Measurements from ENCODE around the gene GGA2.
"Not testable (repeated sequence)": the region's sequence is repeated elsewhere in the genome, so short reads cannot be mapped to it uniquely, and the experiment has no call there.

Gene GGA2, protein sequence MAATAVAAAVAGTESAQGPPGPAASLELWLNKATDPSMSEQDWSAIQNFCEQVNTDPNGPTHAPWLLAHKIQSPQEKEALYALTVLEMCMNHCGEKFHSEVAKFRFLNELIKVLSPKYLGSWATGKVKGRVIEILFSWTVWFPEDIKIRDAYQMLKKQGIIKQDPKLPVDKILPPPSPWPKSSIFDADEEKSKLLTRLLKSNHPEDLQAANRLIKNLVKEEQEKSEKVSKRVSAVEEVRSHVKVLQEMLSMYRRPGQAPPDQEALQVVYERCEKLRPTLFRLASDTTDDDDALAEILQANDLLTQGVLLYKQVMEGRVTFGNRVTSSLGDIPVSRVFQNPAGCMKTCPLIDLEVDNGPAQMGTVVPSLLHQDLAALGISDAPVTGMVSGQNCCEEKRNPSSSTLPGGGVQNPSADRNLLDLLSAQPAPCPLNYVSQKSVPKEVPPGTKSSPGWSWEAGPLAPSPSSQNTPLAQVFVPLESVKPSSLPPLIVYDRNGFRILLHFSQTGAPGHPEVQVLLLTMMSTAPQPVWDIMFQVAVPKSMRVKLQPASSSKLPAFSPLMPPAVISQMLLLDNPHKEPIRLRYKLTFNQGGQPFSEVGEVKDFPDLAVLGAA

DNA sequence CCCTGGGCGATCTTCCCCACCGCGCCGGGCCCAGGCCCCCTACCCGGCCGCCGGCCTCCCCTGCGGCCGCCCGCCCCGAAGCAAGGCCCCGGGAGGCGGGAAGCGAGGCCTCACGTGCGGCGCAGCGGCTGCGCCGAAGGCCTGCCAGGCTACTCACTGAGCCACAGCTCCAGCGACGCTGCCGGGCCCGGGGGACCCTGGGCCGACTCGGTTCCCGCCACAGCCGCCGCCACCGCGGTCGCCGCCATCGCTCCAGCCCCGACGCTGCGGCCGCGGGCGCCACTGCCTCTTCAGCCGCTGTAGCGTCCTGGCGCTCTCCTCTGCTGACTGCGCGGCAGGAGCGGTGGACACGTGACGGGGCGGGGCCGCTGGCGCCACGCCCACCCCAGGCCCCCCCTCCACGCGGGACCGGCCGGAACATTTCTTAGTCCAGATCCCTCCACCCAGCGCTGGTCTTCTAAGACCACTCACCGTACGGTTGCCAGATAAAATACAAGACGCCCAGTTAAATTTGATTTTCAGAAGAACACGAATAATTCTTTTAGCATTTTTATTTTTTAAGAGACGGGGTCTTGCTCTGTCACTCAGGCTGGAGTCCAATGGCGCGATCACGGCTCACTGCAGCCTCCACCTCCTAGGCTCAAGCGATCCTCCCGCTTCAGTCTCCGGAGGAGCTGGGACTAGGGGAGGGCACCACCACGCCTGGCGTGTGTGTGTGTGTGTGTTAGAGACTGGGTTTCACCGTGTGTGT, at the start of gene GGA2:
GGA2 (minus strand) TSS at position 331 of the 751 bp plus-strand sequence; CDS start at position 248, 83 bp downstream.
- peak within 1 kb of the TSS; percentile 87 for H3K27ac Mint-ChIP-seq
- H3K36me3 Mint-ChIP-seq, result peaks cover 31% of the 10 kb centered on the region

DNA sequence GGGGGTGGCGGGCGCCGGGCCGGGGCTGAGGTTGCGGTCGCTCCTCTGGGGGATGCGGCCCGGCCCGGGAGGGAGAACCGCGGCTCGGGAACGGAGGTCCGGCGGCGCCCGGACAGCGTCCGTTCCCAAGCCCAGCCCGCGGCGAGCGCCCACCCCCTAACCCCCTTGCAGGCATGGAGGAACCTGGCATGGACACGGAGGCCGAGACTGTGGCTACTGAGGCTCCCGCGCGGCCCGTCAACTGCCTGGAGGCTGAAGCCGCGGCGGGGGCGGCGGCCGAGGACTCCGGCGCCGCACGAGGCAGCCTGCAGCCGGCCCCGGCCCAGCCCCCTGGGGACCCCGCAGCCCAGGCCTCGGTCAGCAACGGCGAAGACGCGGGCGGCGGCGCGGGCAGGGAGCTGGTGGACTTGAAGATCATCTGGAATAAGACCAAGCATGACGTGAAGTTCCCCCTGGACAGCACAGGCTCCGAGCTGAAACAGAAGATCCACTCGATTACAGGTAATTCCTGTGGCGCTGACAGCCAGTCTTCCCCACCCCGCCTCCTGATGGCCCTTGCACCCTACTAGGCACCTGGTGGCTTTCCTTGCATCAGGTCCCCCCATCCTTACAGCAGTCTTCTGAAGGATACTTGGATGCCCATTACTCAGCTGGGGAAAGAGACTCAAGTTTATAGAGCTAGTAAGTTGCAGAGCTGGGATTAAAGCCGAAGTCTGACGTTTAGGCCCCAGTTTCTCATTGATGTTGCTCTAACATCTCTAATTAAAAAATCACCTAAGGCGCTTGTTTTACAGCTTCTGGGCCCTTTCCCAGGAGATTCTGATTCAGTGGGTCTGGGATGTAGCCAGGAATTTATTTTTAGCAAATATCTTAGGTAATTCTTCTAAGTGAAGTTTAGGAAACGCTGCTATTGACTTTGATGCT, 47.7 kb upstream of the GGA2 start:
- peaks cover 65% of the 10 kb centered on the region for H3K36me3 Mint-ChIP-seq
- peak; percentile 17 for ATAC-seq
- H3K9me3 Mint-ChIP-seq, result no peaks in the 10 kb centered on the region
- peak overlapping the region; percentile 87 for H3K4me3 Mint-ChIP-seq
- peaks cover 18% of the 10 kb centered on the region for H3K4me1 Mint-ChIP-seq
- peak in 1 of 2 donors; percentile 66 for DNase-seq (ENCODE audit: low spot score in 2 of 2)
- peak overlapping the region; percentile 94 for H3K27ac Mint-ChIP-seq

More for the DNA sequence above, at the start of gene GGA2:
- Mint-ChIP-seq H3K4me3 (peak within 1 kb of the TSS; percentile 95), H3K4me1 (peaks cover 50% of the 10 kb centered on the region), H3K9me3 (peaks cover 4% of the 10 kb centered on the region)
- ATAC-seq (peak; percentile 92), DNase-seq (ENCODE audit: low spot score in 2 of 2) (peak; percentile 64 to 88)

DNA sequence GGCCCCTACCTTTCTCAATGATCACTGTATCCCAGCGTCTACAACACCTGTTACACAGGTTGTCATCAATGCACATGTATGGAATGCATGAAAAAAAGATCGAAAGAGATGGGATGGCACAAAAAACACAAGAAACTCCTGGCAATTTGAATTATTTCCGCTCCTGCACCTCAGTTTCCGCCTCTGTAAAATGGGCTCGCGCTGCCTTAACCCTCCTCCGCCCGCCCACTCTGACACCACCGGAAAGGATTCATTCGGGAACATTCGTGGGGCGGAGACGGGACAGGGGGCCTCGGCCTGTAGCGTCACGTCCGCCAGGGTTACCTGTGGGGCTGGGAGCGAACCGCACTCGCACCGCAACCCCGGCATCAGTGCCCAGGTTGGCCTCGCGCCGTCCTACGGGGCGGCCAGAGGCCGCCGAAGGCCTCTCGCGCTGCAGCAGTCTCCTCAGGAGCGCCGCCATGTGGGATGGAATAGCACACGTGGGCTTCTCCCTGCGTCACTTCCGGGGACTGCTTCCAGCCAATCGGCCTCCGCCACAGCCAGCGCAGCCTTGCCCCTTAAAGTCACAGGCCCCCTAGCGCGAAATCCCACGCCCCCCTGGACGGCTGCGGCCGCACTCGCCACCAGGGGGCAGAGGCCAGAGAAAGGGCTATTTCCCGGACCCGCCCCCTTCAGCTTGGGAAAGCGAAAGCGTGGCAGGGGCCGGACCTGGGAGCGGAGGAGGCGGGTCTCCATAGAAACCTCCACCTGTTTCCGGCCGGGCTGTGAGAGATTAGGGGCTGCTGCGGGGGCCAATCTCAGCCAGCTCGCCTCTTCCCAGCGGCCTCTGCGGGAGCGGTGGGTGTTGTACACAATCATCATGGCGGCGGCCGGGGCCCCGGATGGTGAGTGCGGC, 46.8 kb upstream of the GGA2 start, which contains the start of the genes EARS2 and UBFD1:
EARS2 (minus strand) TSS at position 470 of the 898 bp plus-strand sequence; CDS start at position 463, 7 bp downstream.
UBFD1 (plus strand) TSS at position 847 of the 898 bp plus-strand sequence; CDS start at position 863, 16 bp downstream.
- DNase-seq (ENCODE audit: low spot score in 2 of 2) (peak; percentile 99 to 100), ATAC-seq (peak; percentile 95)
- peaks cover 58% of the 10 kb centered on the region for H3K36me3 Mint-ChIP-seq
- H3K9me3 Mint-ChIP-seq, result no peaks in the 10 kb centered on the region
- peaks cover 18% of the 10 kb centered on the region for H3K4me1 Mint-ChIP-seq
- peak within 1 kb of the TSS; percentile 94 for H3K27ac Mint-ChIP-seq
- peak within 1 kb of the TSS; percentile 87 for H3K4me3 Mint-ChIP-seq

DNA sequence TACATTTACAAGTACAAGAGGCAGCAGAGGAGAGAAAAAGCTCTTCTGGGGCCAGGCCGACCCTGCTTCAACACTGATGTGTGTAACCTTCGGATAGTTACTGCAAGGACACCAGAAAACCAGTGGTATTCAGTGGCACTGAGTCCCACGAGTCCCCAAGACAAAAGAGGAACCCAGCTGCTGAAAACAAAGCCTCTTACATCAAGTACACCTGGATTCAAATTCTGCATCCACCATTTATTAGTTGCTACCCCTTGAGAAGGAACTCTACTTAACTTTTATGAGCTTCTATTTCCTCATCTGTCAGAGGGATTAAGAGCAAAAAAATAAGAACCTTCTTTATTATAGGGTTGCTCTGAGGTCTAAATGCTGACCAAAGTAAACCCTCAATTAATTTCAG, 44.2 kb upstream of the GGA2 start:
- peaks cover 58% of the 10 kb centered on the region for H3K36me3 Mint-ChIP-seq
- H3K4me3 Mint-ChIP-seq, result no peak overlapping the region
- no peaks in the 10 kb centered on the region for H3K9me3 Mint-ChIP-seq
- peaks cover 18% of the 10 kb centered on the region for H3K4me1 Mint-ChIP-seq
- peak overlapping the region; percentile 43 for H3K27ac Mint-ChIP-seq
- ATAC-seq, result no peak
- no peak for DNase-seq (ENCODE audit: low spot score in 2 of 2)

DNA sequence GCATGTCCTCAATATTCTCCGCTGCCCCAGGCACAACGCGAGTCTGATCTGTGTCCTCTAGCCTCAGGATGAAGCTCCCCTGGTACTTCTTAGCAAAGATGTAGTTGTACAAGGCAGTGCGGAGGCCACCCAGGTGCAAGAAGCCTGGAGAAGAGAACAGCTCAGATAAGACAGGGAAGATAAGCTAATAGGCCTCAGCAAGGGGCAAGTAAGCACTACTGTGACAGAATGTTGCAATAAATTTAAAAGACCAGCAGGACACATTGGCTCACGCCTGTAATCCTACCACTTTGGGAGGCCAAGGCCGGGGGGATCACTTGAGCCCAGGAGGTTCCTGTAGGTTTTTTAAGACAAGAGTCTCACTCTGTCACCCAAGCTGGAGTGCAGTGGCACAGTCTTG, 41.9 kb upstream of the GGA2 start:
- DNase-seq (ENCODE audit: low spot score in 2 of 2) (no peak), ATAC-seq (no peak)
- Mint-ChIP-seq H3K4me3 (no peak overlapping the region), H3K9me3 (no peaks in the 10 kb centered on the region), H3K27ac (no peak overlapping the region), H3K36me3 (peaks cover 64% of the 10 kb centered on the region), H3K4me1 (peaks cover 11% of the 10 kb centered on the region)

DNA sequence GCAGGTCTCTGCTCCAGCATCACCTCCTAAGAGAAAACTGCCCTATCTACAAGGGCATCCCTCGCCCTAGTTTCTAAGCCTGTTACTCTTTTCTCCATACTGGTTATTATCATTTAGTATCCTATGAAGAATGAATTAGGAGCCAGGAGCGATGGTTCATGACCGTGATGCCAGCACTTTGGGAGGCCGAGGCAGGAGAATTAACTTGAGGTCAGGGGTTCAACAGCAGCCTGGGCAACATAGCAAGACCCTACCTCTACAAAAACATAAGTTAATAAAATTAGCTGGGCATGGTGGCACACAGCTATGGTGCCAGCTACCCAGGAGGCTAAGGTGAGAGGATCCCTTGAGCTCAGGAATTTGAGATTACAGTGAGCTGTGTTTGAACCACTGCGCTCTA, 39.6 kb upstream of the GGA2 start:
- Mint-ChIP-seq H3K9me3 (no peaks in the 10 kb centered on the region), H3K4me3 (no peak overlapping the region)
- ATAC-seq, result no peak

DNA sequence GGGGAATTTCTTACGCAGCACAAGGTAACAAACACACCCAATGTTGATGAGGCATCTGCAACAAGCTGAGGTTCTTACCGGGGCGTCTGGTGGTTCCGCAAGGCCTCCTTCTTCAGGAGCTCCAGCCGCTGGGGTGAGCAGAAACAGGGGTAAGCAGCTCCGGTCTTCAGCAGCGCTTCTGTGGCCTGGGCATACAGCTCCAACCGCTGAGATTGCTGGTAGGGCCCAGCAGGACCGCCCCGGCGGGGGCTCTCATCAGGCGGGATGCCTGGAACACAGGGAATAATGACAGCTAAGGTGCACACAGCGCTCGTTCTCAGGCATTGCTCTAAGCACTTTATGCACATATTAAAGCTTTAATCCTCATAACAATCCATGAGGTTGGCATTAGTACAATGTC, 34.1 kb upstream of the GGA2 start:
- ATAC-seq (no peak), DNase-seq (ENCODE audit: low spot score in 2 of 2) (no peak)
- no peak overlapping the region for H3K4me3 Mint-ChIP-seq
- no peaks in the 10 kb centered on the region for H3K4me1 Mint-ChIP-seq
- no peaks in the 10 kb centered on the region for H3K9me3 Mint-ChIP-seq
- H3K27ac Mint-ChIP-seq, result no peak overlapping the region
- H3K36me3 Mint-ChIP-seq, result peaks cover 95% of the 10 kb centered on the region

More for the DNA sequence above, 39.6 kb upstream of the GGA2 start:
- no peak for DNase-seq (ENCODE audit: low spot score in 2 of 2)
- Mint-ChIP-seq H3K36me3 (peaks cover 78% of the 10 kb centered on the region), H3K27ac (no peak overlapping the region), H3K4me1 (no peaks in the 10 kb centered on the region)

DNA sequence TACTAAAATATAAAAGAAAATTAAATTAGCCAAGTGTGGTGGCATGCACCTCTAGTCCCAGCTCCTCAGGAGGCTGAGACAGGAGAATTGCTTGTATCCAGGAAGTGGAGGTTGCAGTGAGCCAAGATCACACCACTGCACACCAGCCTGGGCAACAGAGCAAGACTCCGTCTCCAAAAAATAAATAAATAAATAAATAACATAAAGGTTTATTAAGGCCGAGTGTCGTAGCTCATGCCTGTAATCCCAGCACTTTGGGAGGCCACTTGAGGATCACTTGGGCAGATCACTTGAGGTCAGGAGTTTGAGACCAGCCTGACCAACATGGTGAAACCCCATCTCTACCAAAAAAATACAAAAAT, 30.5 kb upstream of the GGA2 start:
- H3K4me3 Mint-ChIP-seq, result not testable (repeated sequence)

DNA sequence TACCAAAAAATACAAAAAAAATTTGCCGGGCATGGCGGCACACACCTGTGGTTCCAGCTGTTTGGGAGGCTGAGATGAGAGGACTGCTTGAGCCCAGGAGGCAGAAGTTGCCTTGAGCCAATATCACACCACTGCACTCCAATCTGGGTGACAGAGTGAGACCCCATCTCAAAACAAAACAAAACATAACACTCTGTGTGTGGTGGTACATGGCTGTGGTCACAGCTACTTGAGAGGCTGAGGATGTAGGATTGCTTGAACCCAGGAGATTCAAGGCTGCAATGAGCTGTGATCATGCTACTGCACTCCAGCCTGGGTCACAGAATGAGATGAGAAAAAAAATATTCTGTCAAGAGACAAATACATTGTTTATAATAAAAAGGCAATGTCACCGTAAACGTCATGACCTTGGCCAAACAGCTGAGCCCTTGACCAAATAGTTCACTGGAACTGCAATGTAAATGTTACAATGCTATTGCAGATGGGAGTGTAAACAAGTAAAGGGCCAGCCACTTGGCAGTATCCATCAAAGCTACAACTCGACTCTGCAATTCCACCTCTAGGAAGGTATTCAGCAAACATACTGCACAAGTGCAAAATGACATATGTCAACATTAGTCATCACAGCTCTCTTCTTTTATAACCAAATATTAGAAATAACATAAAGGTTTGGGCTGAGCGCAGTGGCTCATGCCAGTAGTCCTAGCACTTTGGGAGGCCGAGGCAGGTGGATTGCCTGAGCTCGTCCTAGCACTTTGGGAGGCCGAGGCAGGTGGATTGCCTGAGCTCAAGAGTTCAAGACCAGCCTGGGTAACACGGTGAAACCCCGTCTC, 29.9 kb upstream of the GGA2 start:
- DNase-seq (ENCODE audit: low spot score in 2 of 2) (no peak), ATAC-seq (no peak)
- Mint-ChIP-seq H3K27ac (no peak overlapping the region), H3K4me1 (no peaks in the 10 kb centered on the region), H3K36me3 (peaks cover 83% of the 10 kb centered on the region), H3K4me3 (no peak overlapping the region), H3K9me3 (no peaks in the 10 kb centered on the region)

More for the DNA sequence above, 30.5 kb upstream of the GGA2 start:
- H3K36me3 Mint-ChIP-seq, result peaks cover 89% of the 10 kb centered on the region
- not testable (repeated sequence) for ATAC-seq; H3K9me3 Mint-ChIP-seq; H3K27ac Mint-ChIP-seq; H3K4me1 Mint-ChIP-seq; DNase-seq (ENCODE audit: low spot score in 2 of 2)

DNA sequence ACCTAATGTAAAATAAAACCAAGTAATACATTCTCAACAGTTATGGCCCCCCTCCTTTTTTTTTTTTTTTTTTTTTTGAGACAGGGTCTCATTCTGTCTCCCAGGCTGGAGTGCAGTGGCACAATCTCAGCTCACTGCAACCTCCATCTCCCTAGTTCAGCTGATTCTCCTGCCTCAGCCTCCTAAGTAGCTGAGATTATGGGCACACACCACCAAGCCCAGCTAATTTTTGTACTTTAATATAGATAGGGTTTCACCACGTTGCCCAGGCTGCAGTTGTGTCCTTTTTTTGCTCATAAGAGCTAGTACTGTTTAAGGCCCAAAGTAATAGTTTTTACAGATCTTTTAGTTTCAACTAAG, 28.6 kb upstream of the GGA2 start:
- ATAC-seq, result no peak
- DNase-seq (ENCODE audit: low spot score in 2 of 2), result no peak
- peaks cover 78% of the 10 kb centered on the region for H3K36me3 Mint-ChIP-seq
- no peaks in the 10 kb centered on the region for H3K9me3 Mint-ChIP-seq
- H3K4me3 Mint-ChIP-seq, result no peak overlapping the region
- peak overlapping the region; percentile 14 for H3K27ac Mint-ChIP-seq
- H3K4me1 Mint-ChIP-seq, result no peaks in the 10 kb centered on the region

DNA sequence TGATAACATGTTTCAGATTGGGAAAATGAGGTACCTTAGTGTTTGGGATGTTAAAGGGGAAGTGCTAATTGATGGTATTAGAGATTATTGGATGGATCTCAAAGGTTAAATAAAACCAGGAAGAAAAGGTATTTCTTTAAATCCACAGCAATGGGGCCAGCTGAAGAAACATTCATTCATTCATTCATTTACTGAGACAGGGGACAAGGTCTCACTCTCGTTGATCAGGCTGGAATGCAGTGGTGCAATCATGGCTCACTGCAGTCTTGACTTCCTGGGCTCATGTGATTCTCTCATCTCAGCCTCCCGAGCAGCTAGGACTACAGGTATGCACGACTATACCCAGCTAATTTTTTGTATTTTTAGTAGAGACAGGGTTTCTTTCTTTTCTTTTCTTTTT, 27.1 kb upstream of the GGA2 start:
- no peak for DNase-seq (ENCODE audit: low spot score in 2 of 2)
- no peaks in the 10 kb centered on the region for H3K9me3 Mint-ChIP-seq
- H3K4me3 Mint-ChIP-seq, result no peak overlapping the region
- no peaks in the 10 kb centered on the region for H3K4me1 Mint-ChIP-seq
- H3K27ac Mint-ChIP-seq, result peak overlapping the region; percentile 17
- no peak for ATAC-seq
- H3K36me3 Mint-ChIP-seq, result peaks cover 78% of the 10 kb centered on the region

DNA sequence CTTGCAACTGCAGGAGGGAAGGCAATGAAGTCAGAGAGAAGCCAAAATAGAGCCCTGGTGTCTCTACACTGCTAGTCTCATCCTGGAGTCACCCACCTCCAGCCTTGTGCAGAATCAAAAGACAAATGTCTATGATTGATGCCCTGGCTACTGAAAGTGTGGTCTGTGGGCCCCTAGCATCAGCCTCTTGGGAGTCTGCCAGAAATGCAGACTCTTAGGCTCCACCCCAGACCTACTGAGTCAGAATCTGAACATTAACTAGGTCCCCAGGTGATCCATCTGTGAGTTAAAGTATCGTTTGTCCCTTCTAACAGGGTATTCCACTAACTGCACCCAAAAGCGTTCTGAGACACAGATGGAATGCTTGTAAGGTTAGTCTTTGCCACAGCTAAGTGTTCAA, 25.6 kb upstream of the GGA2 start:
- Mint-ChIP-seq H3K4me3 (no peak overlapping the region), H3K27ac (no peak overlapping the region), H3K4me1 (no peaks in the 10 kb centered on the region), H3K9me3 (no peaks in the 10 kb centered on the region), H3K36me3 (peaks cover 78% of the 10 kb centered on the region)
- DNase-seq (ENCODE audit: low spot score in 2 of 2) (no peak), ATAC-seq (no peak)
